22Rv1 (cell line): ENCODE data around the gene SDK2.

Experiments used
- CTCF ChIP-seq: fragments of 450-650 bp; IDR thresholded peaks from 2 replicates; pipeline ENCODE4 v1.5.1; 2017; ENCODE audit warnings: mild to moderate bottlenecking
- ZFX ChIP-seq: fragments of 450-650 bp; IDR thresholded peaks from 2 replicates; pipeline ENCODE4 v1.6.1; 2017; ENCODE audit warnings: antibody characterized with exemption, borderline replicate concordance

- TF ChIP-seq CTCF (no peak), ZFX (no peak)
Observed at GRCh38 chr17:73349647-73350046, 294.6 kb downstream of the SDK2 start.
